Activated CD4-positive, alpha-beta T cell treated with anti-CD3 and anti-CD28 coated beads for 36 hours (primary cell): ENCODE data around the gene MEPE. TPM values are rescaled to one million over a fixed set of nuclear protein-coding genes. Genes with fewer than 3 reads are reported as not detected.

Experiments
- ATAC-seq: fragments of 200-7000 bp; cut with Tn5 transposase; one replicate; pipeline ENCODE4 v1.10.0; 2021; ENCODE audit warnings: mild to moderate bottlenecking, moderate library complexity
- CTCF ChIA-PET: fragments of 350-600 bp; sonication (Branson Sonifier 250); formaldehyde crosslinking; loops from one replicate; lab custom pipeline; 2021; ENCODE audit warnings: antibody characterized with exemption; lab: Charles Lee
- POLR2A ChIA-PET: fragments of 350-600 bp; sonication (Branson Sonifier 250); formaldehyde crosslinking; loops from one replicate; lab custom pipeline; 2021; ENCODE audit warnings: antibody characterized with exemption, inconsistent platforms; lab: Charles Lee
- DNase-seq: peaks from one replicate; pipeline ENCODE4 v3.0.0-alpha.2; 2020
- H3K27ac Mint-ChIP-seq: one replicate; pipeline ENCODE4 v1.8.0; 2021; ENCODE audit warnings: mixed read lengths
- H3K27me3 Mint-ChIP-seq: one replicate; pipeline ENCODE4 v1.8.0; 2021; ENCODE audit warnings: mixed read lengths
- H3K36me3 Mint-ChIP-seq: one replicate; pipeline ENCODE4 v1.8.0; 2021; ENCODE audit warnings: low read depth, mixed read lengths
- H3K4me1 Mint-ChIP-seq: one replicate; pipeline ENCODE4 v1.8.0; 2021; ENCODE audit warnings: mixed read lengths
- H3K4me3 Mint-ChIP-seq: one replicate; pipeline ENCODE4 v1.8.0; 2021; ENCODE audit warnings: mild to moderate bottlenecking, moderate library complexity, mixed read lengths
- H3K9me3 Mint-ChIP-seq: one replicate; pipeline ENCODE4 v1.8.0; 2021; ENCODE audit warnings: low read depth, mixed read lengths
- intact Hi-C, 2 experiments: fragments of 100-400 bp; cut with DNase I in 1 of 2; cut with micrococcal nuclease in 1 of 2; formaldehyde crosslinking; loops; one replicate each; pipeline versions ENCODE4 v1.14.2 to v1.15.1; 2022 to 2024; cut with DNase I, micrococcal nuclease
- total RNA-seq, 2 experiments: library from RNA; stranded (reverse); gene quantifications; one replicate each; pipeline ENCODE4 v1.2.3, GENCODE V29; 2021

Gene MEPE
- total RNA-seq, 2 experiments from 2014 or later = not detected

- CTCF ChIA-PET = interaction anchor here (0.6 to 0.7 kb wide), 2 partner anchors 36 to 146 kb away, joined by 3 read pairs; no protein-coding TSS in a partner anchor
- H3K27ac Mint-ChIP-seq = no peak overlapping the region
Observed at GRCh38 chr4:87819281-87819919, 13.4 kb upstream of the MEPE start.

GRCh38 chr4:87823200-87823599 is 9.6 kb upstream of the MEPE start:
- no peak overlapping the region for H3K4me3 Mint-ChIP-seq
- CTCF ChIA-PET = interaction anchor here (0.7 to 1.9 kb wide), 3 partner anchors 25 to 143 kb away, joined by 3 to 6 read pairs (median 3); no protein-coding TSS in a partner anchor
- intact Hi-C loops = no loop called here
- H3K4me1 Mint-ChIP-seq = no peaks in the 10 kb centered on the region
- no peak for DNase-seq
- no peaks in the 10 kb centered on the region for H3K9me3 Mint-ChIP-seq
- H3K36me3 Mint-ChIP-seq = no peaks in the 10 kb centered on the region
- POLR2A ChIA-PET = no interaction called here
- no peak for ATAC-seq
- H3K27ac Mint-ChIP-seq = no peak overlapping the region
- H3K27me3 Mint-ChIP-seq = peaks cover 16% of the 10 kb centered on the region

More at GRCh38 chr4:87819281-87819919, 13.4 kb upstream of the MEPE start:
- no peaks in the 10 kb centered on the region for H3K36me3 Mint-ChIP-seq
- H3K4me3 Mint-ChIP-seq = no peak overlapping the region
- intact Hi-C loops = no loop called here
- no peak for DNase-seq
- POLR2A ChIA-PET = no interaction called here
- H3K27me3 Mint-ChIP-seq = peaks cover 23% of the 10 kb centered on the region
- H3K4me1 Mint-ChIP-seq = no peaks in the 10 kb centered on the region
- no peaks in the 10 kb centered on the region for H3K9me3 Mint-ChIP-seq
- no peak for ATAC-seq

GRCh38 chr4:87823724-87824123 is 9.0 kb upstream of the MEPE start:
- H3K27me3 Mint-ChIP-seq = peaks cover 16% of the 10 kb centered on the region
- no peak overlapping the region for H3K4me3 Mint-ChIP-seq
- H3K27ac Mint-ChIP-seq = no peak overlapping the region
- DNase-seq (no peak), ATAC-seq (no peak)
- H3K36me3 Mint-ChIP-seq = no peaks in the 10 kb centered on the region
- no peaks in the 10 kb centered on the region for H3K4me1 Mint-ChIP-seq
- intact Hi-C loops = no loop called here
- ChIA-PET POLR2A (no interaction called here), CTCF (interaction anchor here (0.7 to 1.9 kb wide), 3 partner anchors 14 to 144 kb away, joined by 3 to 6 read pairs (median 4); no protein-coding TSS in a partner anchor)
- no peaks in the 10 kb centered on the region for H3K9me3 Mint-ChIP-seq

- no peaks in the 10 kb centered on the region for H3K9me3 Mint-ChIP-seq
- H3K27ac Mint-ChIP-seq = no peak overlapping the region
- CTCF ChIA-PET = interaction anchor here (0.9 to 1.9 kb wide), 3 partner anchors 13 to 25 kb away, joined by 3 to 6 read pairs (median 4); no protein-coding TSS in a partner anchor
- POLR2A ChIA-PET = no interaction called here
- no peak overlapping the region for H3K4me3 Mint-ChIP-seq
- H3K36me3 Mint-ChIP-seq = no peaks in the 10 kb centered on the region
- no peak for DNase-seq
- no peaks in the 10 kb centered on the region for H3K4me1 Mint-ChIP-seq
- intact Hi-C loops = no loop called here
- no peak for ATAC-seq
- H3K27me3 Mint-ChIP-seq = peaks cover 16% of the 10 kb centered on the region
Observed at GRCh38 chr4:87824352-87824751, 8.4 kb upstream of the MEPE start.

DNA sequence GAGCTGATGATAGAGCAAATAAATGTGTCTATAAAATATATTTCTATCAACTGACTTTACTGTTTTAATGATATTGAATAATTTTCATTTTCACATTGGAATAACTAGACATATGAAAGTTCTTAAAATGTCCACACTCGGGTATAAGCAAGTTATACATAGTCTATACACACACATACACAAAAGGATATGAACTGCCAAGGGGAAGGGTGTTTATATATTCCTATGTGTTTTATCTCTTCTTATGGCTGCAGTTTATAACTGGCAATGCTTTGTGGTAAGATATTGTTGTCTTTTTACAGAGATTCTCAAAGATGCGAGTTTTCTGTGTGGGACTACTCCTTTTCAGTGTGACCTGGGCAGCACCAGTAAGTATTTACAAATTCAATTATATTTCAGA is 1.6 kb downstream of the MEPE start:
- intact Hi-C loops = no loop called here
- no peak overlapping the region for H3K4me3 Mint-ChIP-seq

GRCh38 chr4:87835197-87835596 is 2.4 kb downstream of the MEPE start:
- intact Hi-C loops = no loop called here
- Mint-ChIP-seq H3K36me3 (no peaks in the 10 kb centered on the region), H3K4me1 (no peaks in the 10 kb centered on the region), H3K27ac (no peak overlapping the region), H3K4me3 (no peak overlapping the region), H3K9me3 (no peaks in the 10 kb centered on the region), H3K27me3 (peaks cover 5% of the 10 kb centered on the region)
- no peak for ATAC-seq
- ChIA-PET CTCF (interaction anchor here (0.7 kb wide), 1 partner anchor 256 kb away, joined by 3 read pairs; no protein-coding TSS in a partner anchor), POLR2A (no interaction called here)
- DNase-seq = no peak

More for the DNA sequence above, 1.6 kb downstream of the MEPE start:
- ATAC-seq (no peak), DNase-seq (no peak)
- ChIA-PET CTCF (no interaction called here), POLR2A (no interaction called here)
- peaks cover 11% of the 10 kb centered on the region for H3K27me3 Mint-ChIP-seq
- no peaks in the 10 kb centered on the region for H3K4me1 Mint-ChIP-seq
- H3K9me3 Mint-ChIP-seq = no peaks in the 10 kb centered on the region
- no peaks in the 10 kb centered on the region for H3K36me3 Mint-ChIP-seq
- H3K27ac Mint-ChIP-seq = no peak overlapping the region

GRCh38 chr4:87835743-87836142 is 3.0 kb downstream of the MEPE start:
- no peak for ATAC-seq
- Mint-ChIP-seq H3K36me3 (no peaks in the 10 kb centered on the region), H3K4me3 (no peak overlapping the region), H3K27ac (no peak overlapping the region), H3K4me1 (no peaks in the 10 kb centered on the region), H3K27me3 (peaks cover 6% of the 10 kb centered on the region), H3K9me3 (no peaks in the 10 kb centered on the region)
- ChIA-PET CTCF (interaction anchor here (0.7 kb wide), 1 partner anchor 255 kb away, joined by 3 read pairs; no protein-coding TSS in a partner anchor), POLR2A (no interaction called here)
- DNase-seq = no peak
- intact Hi-C loops = no loop called here

- ChIA-PET CTCF (interaction anchor here (0.7 to 4.2 kb wide), 10 partner anchors 9 to 491 kb away, joined by 3 to 38 read pairs (median 4); no protein-coding TSS in a partner anchor), POLR2A (interaction anchor here (0.8 kb wide), 1 partner anchor 355 kb away, joined by 4 read pairs; no protein-coding TSS in a partner anchor)
- Mint-ChIP-seq H3K4me1 (no peaks in the 10 kb centered on the region), H3K9me3 (no peaks in the 10 kb centered on the region), H3K36me3 (no peaks in the 10 kb centered on the region), H3K27ac (no peak overlapping the region), H3K4me3 (no peak overlapping the region), H3K27me3 (peaks cover 6% of the 10 kb centered on the region)
- DNase-seq (no peak), ATAC-seq (no peak)
- intact Hi-C loops = loop anchor here in 1 of 2 experiments (2.0 kb wide), 1 partner anchor 159 kb away; no protein-coding TSS in a partner anchor
Observed at GRCh38 chr4:87838205-87838604, 5.4 kb downstream of the MEPE start.

- H3K36me3 Mint-ChIP-seq = no peaks in the 10 kb centered on the region
- intact Hi-C loops = loop anchor here (1.0 to 2.0 kb wide), 2 partner anchors 160 kb away; no protein-coding TSS in a partner anchor
- no peaks in the 10 kb centered on the region for H3K9me3 Mint-ChIP-seq
- H3K27ac Mint-ChIP-seq = no peak overlapping the region
- no peak overlapping the region for H3K4me3 Mint-ChIP-seq
- no peak for ATAC-seq
- POLR2A ChIA-PET = interaction anchor here (0.8 kb wide), 1 partner anchor 355 kb away, joined by 4 read pairs; no protein-coding TSS in a partner anchor
- CTCF ChIA-PET = interaction anchor here (0.7 to 4.2 kb wide), 9 partner anchors 9 to 911 kb away, joined by 3 to 38 read pairs (median 5); no protein-coding TSS in a partner anchor
- DNase-seq = peak; percentile 32
- H3K4me1 Mint-ChIP-seq = no peaks in the 10 kb centered on the region
- peaks cover 10% of the 10 kb centered on the region for H3K27me3 Mint-ChIP-seq
Observed at GRCh38 chr4:87838890-87839591, 6.3 kb downstream of the MEPE start.

DNA sequence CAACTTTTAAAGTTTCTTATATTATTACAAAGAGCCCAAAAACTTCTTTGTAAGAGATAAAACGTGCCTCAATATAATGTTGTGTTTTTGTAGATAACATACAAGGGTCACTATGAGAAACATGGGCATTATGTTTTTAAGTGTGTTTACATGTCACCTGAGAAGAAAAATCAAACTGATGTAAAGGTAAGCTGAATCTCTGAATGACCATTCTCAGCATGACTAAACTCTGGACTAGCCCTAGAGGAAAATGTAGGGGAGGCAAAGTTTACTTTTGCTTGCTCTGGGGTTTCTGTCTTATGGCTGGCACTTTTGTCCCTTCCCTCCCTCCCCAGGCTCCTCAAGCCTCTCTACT is 6.8 kb downstream of the MEPE start:
- DNase-seq (no peak), ATAC-seq (no peak)
- Mint-ChIP-seq H3K36me3 (no peaks in the 10 kb centered on the region), H3K4me3 (no peak overlapping the region), H3K27ac (no peak overlapping the region), H3K27me3 (peaks cover 10% of the 10 kb centered on the region), H3K9me3 (no peaks in the 10 kb centered on the region), H3K4me1 (no peaks in the 10 kb centered on the region)
- intact Hi-C loops = loop anchor here (1.0 to 2.0 kb wide), 2 partner anchors 160 to 161 kb away; no protein-coding TSS in a partner anchor
- CTCF ChIA-PET = interaction anchor here (0.7 to 4.2 kb wide), 6 partner anchors 9 to 910 kb away, joined by 4 to 38 read pairs (median 6); no protein-coding TSS in a partner anchor
- POLR2A ChIA-PET = no interaction called here

DNA sequence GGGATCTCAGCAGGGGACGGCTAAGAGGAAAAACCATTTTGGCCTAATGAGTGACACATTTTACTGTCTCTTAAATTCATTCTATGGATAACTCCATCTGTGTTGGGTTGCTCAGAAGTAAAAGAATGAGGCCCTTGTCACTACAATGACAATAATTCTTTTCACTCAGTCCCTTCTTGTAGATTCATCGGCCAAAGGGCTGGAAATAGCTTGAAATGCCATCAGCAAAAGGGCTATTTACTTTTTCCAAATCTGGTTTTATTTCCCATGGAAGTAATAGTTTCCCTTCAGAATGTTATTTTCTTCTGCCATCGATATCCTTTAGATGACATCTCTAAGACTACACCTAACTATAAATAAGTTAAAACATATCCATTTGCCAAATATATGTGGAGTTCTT is 7.4 kb downstream of the MEPE start:
- Mint-ChIP-seq H3K9me3 (no peaks in the 10 kb centered on the region), H3K4me1 (no peaks in the 10 kb centered on the region), H3K27ac (no peak overlapping the region), H3K36me3 (no peaks in the 10 kb centered on the region), H3K27me3 (peaks cover 10% of the 10 kb centered on the region), H3K4me3 (no peak overlapping the region)
- intact Hi-C loops = loop anchor here (5.0 to 10.0 kb wide), 2 partner anchors 483 to 485 kb away; no protein-coding TSS in a partner anchor
- ChIA-PET POLR2A (no interaction called here), CTCF (interaction anchor here (4.2 kb wide), 1 partner anchor 9 kb away, joined by 38 read pairs; no protein-coding TSS in a partner anchor)
- DNase-seq (no peak), ATAC-seq (no peak)
